Prostate gland (tissue), 2 donors: ENCODE measurements around the gene ARFGAP2.

Experiments used
- CTCF ChIP-seq, 4 experiments: fragments of 200-600 bp in 2 of 4; fragments of 450-650 bp in 2 of 4; sonication (generic) in 2 of 4; IDR thresholded peaks; 1 replicate in 3 of 4; 2 replicates in 1 of 4; pipeline ENCODE4 v1.5.1; 2016 to 2019; ENCODE audit warnings: antibody characterized with exemption in 4 of 4, mild to moderate bottlenecking in 2 of 4, moderate library complexity in 2 of 4
- POLR2AphosphoS5 ChIP-seq: sonication (generic); formaldehyde crosslinking; IDR thresholded peaks from one replicate; pipeline ENCODE4 v1.6.1; 2017; ENCODE audit warnings: antibody characterized with exemption

DNA sequence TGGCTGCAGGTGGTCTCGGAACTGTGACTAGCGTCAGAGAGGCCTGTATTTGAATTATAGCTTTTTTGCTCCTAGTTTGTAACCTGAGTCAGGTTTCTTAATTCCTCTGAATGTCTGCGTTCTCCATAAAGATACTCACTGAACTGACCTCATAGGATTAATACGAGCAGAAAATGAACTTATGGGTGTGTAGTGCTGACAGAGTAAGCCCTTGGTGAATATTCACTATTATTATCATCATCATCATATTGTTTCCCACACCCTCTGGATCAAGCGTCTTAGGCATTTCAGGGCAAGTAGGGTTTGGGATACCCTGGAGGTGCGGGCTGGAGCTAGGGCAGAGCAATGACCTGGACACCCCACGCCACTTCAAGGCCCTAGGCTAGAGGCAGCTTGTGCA lies 29.0 kb downstream of the ARFGAP2 start:
- TF ChIP-seq CTCF (IDR thresholded peaks at IDR 0.05) (no peak), POLR2AphosphoS5 (no peak)
